ENCODE data around the gene FGD5.

Gene FGD5

GRCh38 chr3:14826069-14826468 lies 7.3 kb downstream of the FGD5 start:
- no peak for DNase-seq (ENCODE audit: low read depth in 1 of 2, low spot score in 1 of 2)

GRCh38 chr3:14827776-14828175 lies 9.0 kb downstream of the FGD5 start:
- DNase-seq (ENCODE audit: low read depth in 1 of 2, low spot score in 1 of 2), result no peak

GRCh38 chr3:14829811-14830210 lies 11.0 kb downstream of the FGD5 start:
- DNase-seq (ENCODE audit: low read depth in 1 of 2, low spot score in 1 of 2), result no peak

- DNase-seq (ENCODE audit: low read depth in 1 of 2, low spot score in 1 of 2), result no peak
Observed at GRCh38 chr3:14831916-14832450, 13.2 kb downstream of the FGD5 start.

GRCh38 chr3:14832975-14833722 lies 14.4 kb downstream of the FGD5 start:
- DNase-seq (ENCODE audit: low read depth in 1 of 2, low spot score in 1 of 2), result no peak

- no peak for DNase-seq (ENCODE audit: low read depth in 1 of 2, low spot score in 1 of 2)
Observed at GRCh38 chr3:14834121-14834520, 15.4 kb downstream of the FGD5 start.

GRCh38 chr3:14834807-14835466 lies 16.2 kb downstream of the FGD5 start:
- no peak for DNase-seq (ENCODE audit: low read depth in 1 of 2, low spot score in 1 of 2)

- no peak for DNase-seq (ENCODE audit: low read depth in 1 of 2, low spot score in 1 of 2)
Observed at GRCh38 chr3:14836049-14836468, 17.3 kb downstream of the FGD5 start.

- DNase-seq (ENCODE audit: low read depth in 1 of 2, low spot score in 1 of 2), result no peak
Observed at GRCh38 chr3:14837186-14837877, 18.6 kb downstream of the FGD5 start.

- DNase-seq (ENCODE audit: low read depth in 1 of 2, low spot score in 1 of 2), result no peak
Observed at GRCh38 chr3:14837878-14838258, 19.1 kb downstream of the FGD5 start.

GRCh38 chr3:14839236-14839635 lies 20.5 kb downstream of the FGD5 start:
- no peak for DNase-seq (ENCODE audit: low read depth in 1 of 2, low spot score in 1 of 2)

- DNase-seq (ENCODE audit: low read depth in 1 of 2, low spot score in 1 of 2), result no peak
Observed at GRCh38 chr3:14841836-14842235, 23.1 kb downstream of the FGD5 start.

GRCh38 chr3:14842277-14842676 lies 23.5 kb downstream of the FGD5 start:
- no peak for DNase-seq (ENCODE audit: low read depth in 1 of 2, low spot score in 1 of 2)

GRCh38 chr3:14843321-14843720 lies 24.6 kb downstream of the FGD5 start:
- DNase-seq (ENCODE audit: low read depth in 1 of 2, low spot score in 1 of 2), result no peak

- DNase-seq (ENCODE audit: low read depth in 1 of 2, low spot score in 1 of 2), result no peak
Observed at GRCh38 chr3:14844386-14845170, 25.8 kb downstream of the FGD5 start.

- no peak for DNase-seq (ENCODE audit: low read depth in 1 of 2, low spot score in 1 of 2)
Observed at GRCh38 chr3:14845180-14845579, 26.4 kb downstream of the FGD5 start.

GRCh38 chr3:14845826-14846225 lies 27.1 kb downstream of the FGD5 start:
- no peak for DNase-seq (ENCODE audit: low read depth in 1 of 2, low spot score in 1 of 2)

- no peak for DNase-seq (ENCODE audit: low read depth in 1 of 2, low spot score in 1 of 2)
Observed at GRCh38 chr3:14846226-14846880, 27.6 kb downstream of the FGD5 start.

- DNase-seq (ENCODE audit: low read depth in 1 of 2, low spot score in 1 of 2), result no peak
Observed at GRCh38 chr3:14847613-14848541, 29.1 kb downstream of the FGD5 start.

GRCh38 chr3:14848906-14849305 lies 30.1 kb downstream of the FGD5 start:
- DNase-seq (ENCODE audit: low read depth in 1 of 2, low spot score in 1 of 2), result no peak

Data from stimulated activated CD4-positive, alpha-beta T cell treated with anti-CD3 and anti-CD28 coated beads, Interleukin-15, amount 100 ng/mL, for 1 hour (primary cell).